HepG2 (cell line): ENCODE data around the gene TCFL5. TPM values are rescaled to one million over a fixed set of nuclear protein-coding genes. Genes with fewer than 3 reads are reported as not detected.

Experiments
- CCAR2 ChIP-seq: fragments of 200-400 bp; formaldehyde crosslinking; optimal IDR thresholded peaks from 2 replicates; pipeline ENCODE3; 2018; ENCODE audit warnings: low read depth, mild to moderate bottlenecking, low read length, moderate library complexity
- CSRNP1 ChIP-seq: sonication (generic); formaldehyde crosslinking; IDR thresholded peaks from 2 replicates; pipeline ENCODE4 v1.8.1; 2023; ENCODE audit warnings: mild to moderate bottlenecking, missing genetic modification reagents
- ETV5 ChIP-seq: IDR thresholded peaks from 2 replicates; pipeline ENCODE4 v1.6.1; 2018; ENCODE audit warnings: missing biosample characterization, missing genetic modification reagents, inconsistent platforms, borderline replicate concordance
- FLYWCH1 ChIP-seq: sonication (generic); formaldehyde crosslinking; IDR thresholded peaks from 2 replicates; pipeline ENCODE4 v1.8.1; 2023; ENCODE audit warnings: mild to moderate bottlenecking, missing genetic modification reagents
- FOSL2 ChIP-seq: sonication (generic); formaldehyde crosslinking; IDR thresholded peaks from 2 replicates; pipeline ENCODE4 v1.4.0; 2020; ENCODE audit warnings: missing genetic modification reagents
- HES4 ChIP-seq: sonication (generic); formaldehyde crosslinking; IDR thresholded peaks from 2 replicates; pipeline ENCODE4 v1.9.0; 2021; ENCODE audit warnings: mild to moderate bottlenecking, missing genetic modification reagents, borderline replicate concordance
- KLF15 ChIP-seq: sonication (generic); formaldehyde crosslinking; IDR thresholded peaks from 2 replicates; pipeline ENCODE4 v1.8.1; 2023; ENCODE audit warnings: borderline replicate concordance, mild to moderate bottlenecking, inconsistent platforms, missing genetic modification reagents, mixed read lengths
- LBX2 ChIP-seq: sonication (generic); formaldehyde crosslinking; IDR thresholded peaks from 2 replicates; pipeline ENCODE4 v1.5.0; 2020; ENCODE audit warnings: missing genetic modification reagents, mild to moderate bottlenecking, borderline replicate concordance
- NCOR1 ChIP-seq: fragments of 200-600 bp; sonication (generic); IDR thresholded peaks from 2 replicates; pipeline ENCODE4 v1.7.0; 2017; ENCODE audit warnings: antibody characterized with exemption, low read length, borderline replicate concordance
- POGZ ChIP-seq: sonication (generic); formaldehyde crosslinking; IDR thresholded peaks from 2 replicates; pipeline ENCODE4 v1.4.0; 2020; ENCODE audit warnings: mild to moderate bottlenecking, missing genetic modification reagents
- POLR2G ChIP-seq: fragments of 200-400 bp; formaldehyde crosslinking; IDR thresholded peaks from 2 replicates; pipeline ENCODE4 v1.6.1; 2018; ENCODE audit warnings: mild to moderate bottlenecking, low read depth, low read length, moderate library complexity
- RCOR2 ChIP-seq: IDR thresholded peaks from 2 replicates; pipeline ENCODE4 v1.6.1; 2016; ENCODE audit warnings: missing biosample characterization, missing genetic modification reagents
- RXRA ChIP-seq: sonication (generic); formaldehyde crosslinking; IDR thresholded peaks from 2 replicates; pipeline ENCODE4 v1.5.1; 2020; ENCODE audit warnings: missing genetic modification reagents
- SIN3A ChIP-seq: IDR thresholded peaks from 2 replicates; pipeline ENCODE4 v1.6.1; 2011; ENCODE audit warnings: low read depth, mild to moderate bottlenecking, control low read depth, low read length, borderline replicate concordance
- SMAD1 ChIP-seq: sonication (generic); formaldehyde crosslinking; IDR thresholded peaks from 2 replicates; pipeline ENCODE4 v1.4.0; 2020; ENCODE audit warnings: missing genetic modification reagents, low read depth, mild to moderate bottlenecking, borderline replicate concordance
- SP5 ChIP-seq: IDR thresholded peaks from 2 replicates; pipeline ENCODE4 v1.6.1; 2016; ENCODE audit warnings: low read depth, borderline replicate concordance
- ZBTB38 ChIP-seq: sonication (generic); formaldehyde crosslinking; IDR thresholded peaks from 2 replicates; pipeline ENCODE4 v1.5.1; 2020; ENCODE audit warnings: mild to moderate bottlenecking, missing genetic modification reagents
- ZIK1 ChIP-seq: sonication (generic); formaldehyde crosslinking; IDR thresholded peaks from 2 replicates; pipeline ENCODE4 v1.5.0; 2020; ENCODE audit warnings: mild to moderate bottlenecking, low read depth, missing genetic modification reagents, borderline replicate concordance
- ZNF296 ChIP-seq: sonication (generic); formaldehyde crosslinking; conservative IDR thresholded peaks from 2 replicates; pipeline ENCODE4 v1.5.0; 2020; ENCODE audit warnings: mild to moderate bottlenecking, missing genetic modification reagents
- ZNF512B ChIP-seq: sonication (generic); formaldehyde crosslinking; IDR thresholded peaks from 2 replicates; pipeline ENCODE4 v1.5.1; 2020; ENCODE audit warnings: missing genetic modification reagents, mild to moderate bottlenecking, borderline replicate concordance
- ZNF547 ChIP-seq: sonication (generic); formaldehyde crosslinking; IDR thresholded peaks from 2 replicates; pipeline ENCODE4 v1.5.1; 2020; ENCODE audit warnings: mild to moderate bottlenecking, missing genetic modification reagents
- ZNF7 ChIP-seq: IDR thresholded peaks from 2 replicates; pipeline ENCODE4 v1.6.1; 2016; ENCODE audit warnings: missing biosample characterization, missing genetic modification reagents
- ZNF724P ChIP-seq: sonication (generic); formaldehyde crosslinking; IDR thresholded peaks from 2 replicates; pipeline ENCODE4 v1.8.0; 2022; ENCODE audit warnings: missing genetic modification reagents, borderline replicate concordance
- ZNF772 ChIP-seq: sonication (generic); formaldehyde crosslinking; IDR thresholded peaks from 2 replicates; pipeline ENCODE4 v1.5.0; 2020; ENCODE audit warnings: mild to moderate bottlenecking, missing genetic modification reagents
- polyA plus RNA-seq, 8 experiments: library from polyadenylated mRNA; depleted of rRNA in 3 of 8; stranded (reverse) in 7 of 8; unstranded in 1 of 8; fragments of >200 nt; fragmentation: Illumina TruSeq in 4 of 8; extraction: Trizol in 4 of 8; gene quantifications; 2 replicates each; pipeline versions ENCODE4 v1.2.1 to v1.2.3, GENCODE V29; 2011 to 2016; ENCODE audit warnings: low read depth in 4 of 8, missing spikeins in 1 of 8, mixed read lengths in 1 of 8; ENCODE audit not compliant: insufficient read depth in 1 of 8
- total RNA-seq, 5 experiments: library from RNA; depleted of rRNA; stranded (reverse); fragments of >200 nt; fragmentation: Illumina TruSeq; extraction: Trizol; gene quantifications; 2 replicates each; pipeline ENCODE4 v1.2.3, GENCODE V29; 2016; ENCODE audit warnings: low read depth in 1 of 5

TCFL5 gene
- total and polyA plus RNA-seq, 2 of the 13 experiments (the other 11 are each of a cell fraction or from before 2014, with no cell fraction given): 14.8 to 20.0 TPM

GRCh38 chr20:62876902-62877816 lies 15.5 kb upstream of the TCFL5 start (continued):
- TF ChIP-seq SIN3A: 0 out of 2 replicates have a peak, but pooled peaks have one; percentile 31
- no peak for TF ChIP-seq FLYWCH1 (CRISPR knock-in tag)
- peak; percentile 31; the same call in 1 of the 2 replicates for TF ChIP-seq FOSL2 (CRISPR knock-in tag)
- no peak for TF ChIP-seq RCOR2
- TF ChIP-seq SMAD1: peak; percentile 41; the same call in 1 of the 2 replicates
- 0 out of 2 replicates have a peak, but pooled peaks have one; percentile 19 for TF ChIP-seq ETV5 (CRISPR knock-in tag)
- peak; percentile 56; the same call in 1 of the 2 replicates for TF ChIP-seq LBX2 (CRISPR knock-in tag)
- no peak for TF ChIP-seq POGZ (CRISPR knock-in tag)
- 0 out of 2 replicates have a peak, but pooled peaks have one; percentile 37 for TF ChIP-seq ZNF512B (CRISPR knock-in tag)
- TF ChIP-seq ZNF772 (CRISPR knock-in tag): no peak
- peak; percentile 50; the same call in 1 of the 2 replicates for TF ChIP-seq POLR2G
- no peak for TF ChIP-seq KLF15
- TF ChIP-seq ZNF7 (CRISPR knock-in tag): no peak
- no peak for TF ChIP-seq SP5 (CRISPR knock-in tag)
- peak; percentile 85; the same call in 1 of the 2 replicates for TF ChIP-seq CSRNP1 (CRISPR knock-in tag)
- TF ChIP-seq ZNF724P (CRISPR knock-in tag): peak; percentile 39; the same call in 1 of the 2 replicates
- TF ChIP-seq ZBTB38: peak; percentile 99
- peak; percentile 72; the same call in 1 of the 2 replicates for TF ChIP-seq ZIK1 (CRISPR knock-in tag)
- peak; percentile 28; the same call in 1 of the 2 replicates for TF ChIP-seq HES4 (CRISPR knock-in tag)
- TF ChIP-seq ZNF547 (CRISPR knock-in tag): 0 out of 2 replicates have a peak, but pooled peaks have one; percentile 37
- TF ChIP-seq NCOR1: 0 out of 2 replicates have a peak, but pooled peaks have one; percentile 41
- 0 out of 2 replicates have a peak, but pooled peaks have one; percentile 34 for TF ChIP-seq ZNF296 (CRISPR knock-in tag)
- TF ChIP-seq CCAR2: no peak
- peak; percentile 48; the same call in 1 of the 2 replicates for TF ChIP-seq RXRA (CRISPR knock-in tag)
